ENCODE measurements around the gene RHCG.
A peak's percentile ranks its signal among the peaks of the same experiment; 100 is the strongest.

RHCG gene

DNA sequence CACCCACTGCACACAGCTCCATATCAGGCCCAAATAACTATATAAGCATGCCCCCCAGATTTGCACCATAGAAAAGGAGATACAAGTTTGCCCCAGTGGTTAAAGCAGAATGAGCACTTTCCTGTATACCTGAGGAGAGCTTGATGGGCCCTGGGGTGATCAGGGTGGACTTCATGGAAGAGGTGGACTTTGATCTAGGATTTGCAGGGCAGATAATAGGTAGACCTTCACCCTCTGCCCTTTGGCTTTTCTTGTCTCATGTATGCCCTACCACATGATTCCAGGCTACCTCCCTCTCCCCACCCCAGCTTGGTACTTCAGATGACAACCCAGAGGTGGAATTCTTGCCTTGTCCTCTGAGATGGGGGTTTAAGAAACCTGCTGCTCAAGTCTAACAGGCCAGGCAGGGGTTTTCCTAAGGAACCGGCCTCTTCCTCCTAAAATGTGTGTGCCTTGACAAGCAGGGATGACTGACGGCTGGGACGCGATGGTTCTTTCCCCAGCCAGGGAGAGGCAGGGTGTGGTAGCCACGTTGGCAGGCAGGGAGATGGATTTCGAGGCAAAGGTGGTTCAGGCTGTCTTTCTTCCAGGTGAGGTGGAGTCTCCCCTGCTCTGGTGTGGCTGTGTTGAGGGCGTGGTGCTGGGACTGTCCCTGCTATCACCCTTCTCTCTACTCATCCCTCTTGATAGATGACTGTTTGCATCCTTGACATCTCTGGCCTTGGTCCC lies 6.6 kb upstream of the RHCG start:
- no peak for DNase-seq (ENCODE audit: low read depth)
- no peak overlapping the region for H3K4me3 ChIP-seq (ENCODE audit: low read length)
- TF ChIP-seq, protein P1, sequence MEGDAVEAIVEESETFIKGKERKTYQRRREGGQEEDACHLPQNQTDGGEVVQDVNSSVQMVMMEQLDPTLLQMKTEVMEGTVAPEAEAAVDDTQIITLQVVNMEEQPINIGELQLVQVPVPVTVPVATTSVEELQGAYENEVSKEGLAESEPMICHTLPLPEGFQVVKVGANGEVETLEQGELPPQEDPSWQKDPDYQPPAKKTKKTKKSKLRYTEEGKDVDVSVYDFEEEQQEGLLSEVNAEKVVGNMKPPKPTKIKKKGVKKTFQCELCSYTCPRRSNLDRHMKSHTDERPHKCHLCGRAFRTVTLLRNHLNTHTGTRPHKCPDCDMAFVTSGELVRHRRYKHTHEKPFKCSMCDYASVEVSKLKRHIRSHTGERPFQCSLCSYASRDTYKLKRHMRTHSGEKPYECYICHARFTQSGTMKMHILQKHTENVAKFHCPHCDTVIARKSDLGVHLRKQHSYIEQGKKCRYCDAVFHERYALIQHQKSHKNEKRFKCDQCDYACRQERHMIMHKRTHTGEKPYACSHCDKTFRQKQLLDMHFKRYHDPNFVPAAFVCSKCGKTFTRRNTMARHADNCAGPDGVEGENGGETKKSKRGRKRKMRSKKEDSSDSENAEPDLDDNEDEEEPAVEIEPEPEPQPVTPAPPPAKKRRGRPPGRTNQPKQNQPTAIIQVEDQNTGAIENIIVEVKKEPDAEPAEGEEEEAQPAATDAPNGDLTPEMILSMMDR (conservative IDR thresholded peaks at IDR 0.05; ENCODE audit: low read depth, low read length), result no peak

DNA sequence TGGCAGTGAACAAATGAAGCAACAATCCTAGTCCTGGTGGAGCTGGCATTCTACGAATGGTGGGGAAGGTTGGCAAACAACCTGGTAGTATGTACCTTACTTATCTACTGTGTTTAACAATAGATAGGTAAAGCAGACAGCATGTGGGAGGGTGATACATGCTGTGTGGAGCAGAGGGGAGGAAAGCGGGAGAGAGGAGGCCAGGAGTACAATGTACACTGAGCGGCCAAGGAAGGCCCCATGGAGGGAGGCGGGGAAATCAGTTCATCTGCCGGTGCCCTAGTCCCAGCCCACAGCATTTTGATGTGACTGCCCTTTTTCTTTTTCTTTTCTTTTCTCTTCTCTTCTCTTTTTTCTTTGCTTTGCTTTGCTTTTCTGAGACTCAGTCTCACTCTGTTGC lies 5.3 kb upstream of the RHCG start:
- no peak overlapping the region for H3K4me3 ChIP-seq (ENCODE audit: low read length)
- TF ChIP-seq, protein P1 (conservative IDR thresholded peaks at IDR 0.05; ENCODE audit: low read depth, low read length), result no peak
- DNase-seq (ENCODE audit: low read depth), result no peak

GRCh38 chr15:89500397-89501270 lies 4.3 kb upstream of the RHCG start:
- no peak for DNase-seq (ENCODE audit: low read depth)
- H3K4me3 ChIP-seq (ENCODE audit: low read length), result no peak overlapping the region
- TF ChIP-seq, protein P1 (conservative IDR thresholded peaks at IDR 0.05; ENCODE audit: low read depth, low read length), result peak; percentile 42

DNA sequence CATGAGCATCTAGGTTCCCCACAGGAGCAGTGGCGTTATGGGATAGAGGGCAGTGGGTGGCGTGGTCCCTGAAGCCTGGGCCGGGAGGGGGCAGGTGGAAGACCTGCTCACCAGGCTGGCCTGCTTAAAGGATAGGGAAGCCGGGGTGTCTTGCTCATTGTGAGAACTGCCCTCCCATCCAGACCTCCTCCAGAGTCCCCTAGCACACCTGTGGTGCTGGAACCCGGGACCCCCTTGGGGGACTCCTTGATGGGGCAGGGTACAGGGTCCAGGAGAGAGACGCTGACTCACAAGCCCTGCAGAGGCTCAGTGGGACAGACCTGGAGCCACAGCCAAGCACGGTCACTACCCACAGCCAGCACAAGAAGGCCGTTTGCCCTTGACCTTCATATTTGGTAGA lies 2.8 kb upstream of the RHCG start:
- no peak for DNase-seq (ENCODE audit: low read depth)
- H3K4me3 ChIP-seq (ENCODE audit: low read length), result no peak overlapping the region
- TF ChIP-seq, protein P1 (conservative IDR thresholded peaks at IDR 0.05; ENCODE audit: low read depth, low read length), result no peak

DNA sequence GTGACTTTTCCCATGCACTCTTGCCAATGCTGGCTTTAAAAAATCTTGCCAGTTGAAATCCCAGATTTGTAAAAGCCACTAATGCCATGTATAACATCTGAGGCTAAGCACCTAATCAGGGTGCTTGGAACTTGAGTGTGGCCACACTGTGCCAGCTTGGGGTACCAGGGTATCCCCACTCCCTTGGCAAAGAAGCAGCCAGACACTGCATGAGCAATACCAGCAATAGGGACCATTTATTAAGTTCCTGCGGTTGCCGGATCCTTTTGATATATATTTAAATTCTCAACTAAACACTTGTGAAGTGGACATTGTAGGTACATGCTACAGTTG lies 2.2 kb upstream of the RHCG start:
- H3K4me3 ChIP-seq (ENCODE audit: low read length), result no peak overlapping the region
- no peak for DNase-seq (ENCODE audit: low read depth)
- TF ChIP-seq, protein P1 (conservative IDR thresholded peaks at IDR 0.05; ENCODE audit: low read depth, low read length), result no peak

DNA sequence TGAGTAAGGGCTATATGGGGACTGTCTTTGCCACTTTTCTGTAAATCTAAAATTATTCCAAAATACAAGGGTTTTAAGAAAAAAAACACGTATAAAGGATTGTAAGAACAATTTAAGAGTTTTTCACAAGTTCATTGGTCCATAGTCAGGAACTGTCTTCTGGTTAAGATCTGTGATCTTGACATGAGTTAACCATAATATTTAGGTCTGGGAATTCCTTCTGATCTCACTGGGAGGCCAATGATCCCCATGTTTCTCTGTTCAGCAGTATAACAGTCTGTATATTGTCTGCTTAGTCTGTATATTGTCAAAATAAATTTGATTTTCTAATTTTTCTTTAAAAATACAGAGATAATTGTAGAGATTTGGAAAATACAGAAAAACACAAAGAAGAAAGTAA lies 848 bp upstream of the RHCG start:
- no peak for DNase-seq (ENCODE audit: low read depth)
- TF ChIP-seq, protein P1 (conservative IDR thresholded peaks at IDR 0.05; ENCODE audit: low read depth, low read length), result no peak
- H3K4me3 ChIP-seq (ENCODE audit: low read length), result no peak overlapping the region
